HG03039 (cell line): ENCODE results near the gene NT5C2.
A peak's percentile ranks its signal among the peaks of the same experiment; 100 is the strongest.
"Not testable (repeated sequence)": the region's sequence is repeated elsewhere in the genome, so short reads cannot be mapped to it uniquely, and the experiment has no call there.

ENCODE experiments used
- ATAC-seq: cut with Tn5 transposase; IDR thresholded peaks from one replicate; pipeline ENCODE4 v1.9.1; 2021; ENCODE audit warnings: mild to moderate bottlenecking, moderate library complexity; ENCODE audit not compliant: unreplicated experiment

NT5C2 gene

DNA sequence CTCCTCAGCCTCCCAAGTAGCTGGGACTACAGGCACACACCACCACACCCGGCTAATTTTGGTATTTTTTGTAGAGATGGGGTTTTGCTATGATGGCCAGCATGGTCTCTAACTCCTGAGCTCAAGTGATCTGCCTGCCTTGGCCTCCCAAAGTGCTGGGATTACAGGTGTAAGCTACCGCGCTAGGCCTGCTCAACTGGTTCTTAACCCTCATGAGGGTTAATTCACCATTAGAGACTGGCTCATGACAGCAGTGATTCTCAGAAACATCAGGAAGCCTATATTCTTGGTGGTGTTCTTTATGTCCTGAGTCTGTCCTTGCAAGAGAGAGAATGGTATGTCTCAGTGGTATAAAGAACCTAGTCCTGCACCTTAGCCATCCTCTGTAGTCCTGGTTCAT is 10.4 kb upstream of the NT5C2 start:
- no peak for ATAC-seq

DNA sequence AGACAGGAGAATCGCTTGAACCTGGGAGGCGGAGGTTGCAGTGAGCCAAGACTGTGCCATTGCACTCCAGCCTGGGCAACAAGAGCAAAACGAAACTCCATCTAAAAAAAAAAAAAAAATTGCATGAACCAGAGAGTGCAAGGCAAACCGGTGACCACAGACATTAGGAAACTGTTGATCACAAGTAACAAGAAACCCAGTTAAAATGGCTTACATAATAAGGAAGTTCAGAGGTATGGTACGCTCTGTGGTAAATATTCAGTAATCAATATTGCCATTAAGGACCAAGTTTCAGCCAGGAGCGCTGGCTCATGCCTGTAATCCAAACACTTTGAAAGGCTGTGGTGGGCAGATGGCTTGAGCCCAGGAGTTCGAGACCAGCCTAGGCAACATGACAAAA is 9.2 kb upstream of the NT5C2 start:
- ATAC-seq: no peak

DNA sequence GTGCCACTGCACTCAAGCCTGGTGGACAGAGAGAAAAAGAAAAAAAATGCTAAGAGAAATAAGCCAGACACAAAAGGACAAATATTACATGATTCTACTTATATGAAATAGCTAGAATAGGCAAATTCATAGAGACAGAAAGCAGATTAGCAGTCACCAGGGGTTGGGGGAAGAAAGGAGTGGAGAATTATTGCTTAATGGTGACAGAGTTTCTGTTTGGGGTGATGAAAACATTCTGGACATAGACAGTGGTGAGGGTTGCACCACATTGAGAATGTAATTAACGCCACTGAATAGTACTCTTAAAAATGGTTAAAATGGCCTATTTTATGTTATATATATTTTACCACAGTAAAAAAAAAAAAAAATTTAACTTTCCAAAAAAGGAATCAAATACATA is 6.4 kb upstream of the NT5C2 start:
- no peak for ATAC-seq

DNA sequence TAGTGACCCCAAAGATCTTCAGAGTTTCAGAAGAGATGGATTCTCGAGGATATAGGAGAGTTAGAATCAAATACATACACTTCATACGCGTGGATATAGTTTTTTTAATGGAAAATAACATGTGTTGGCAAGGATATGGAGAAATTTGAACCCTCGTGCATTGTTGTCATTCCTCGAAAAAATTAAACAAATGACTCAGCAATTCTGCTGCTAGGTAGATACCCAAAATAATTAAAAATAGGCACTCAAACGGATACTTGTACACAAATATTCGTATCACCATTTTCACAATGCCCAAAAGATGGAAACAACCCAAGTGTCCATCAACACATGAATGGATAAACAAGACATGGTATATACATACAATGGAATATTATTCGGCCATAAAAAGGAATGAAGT is 5.6 kb upstream of the NT5C2 start:
- no peak for ATAC-seq

DNA sequence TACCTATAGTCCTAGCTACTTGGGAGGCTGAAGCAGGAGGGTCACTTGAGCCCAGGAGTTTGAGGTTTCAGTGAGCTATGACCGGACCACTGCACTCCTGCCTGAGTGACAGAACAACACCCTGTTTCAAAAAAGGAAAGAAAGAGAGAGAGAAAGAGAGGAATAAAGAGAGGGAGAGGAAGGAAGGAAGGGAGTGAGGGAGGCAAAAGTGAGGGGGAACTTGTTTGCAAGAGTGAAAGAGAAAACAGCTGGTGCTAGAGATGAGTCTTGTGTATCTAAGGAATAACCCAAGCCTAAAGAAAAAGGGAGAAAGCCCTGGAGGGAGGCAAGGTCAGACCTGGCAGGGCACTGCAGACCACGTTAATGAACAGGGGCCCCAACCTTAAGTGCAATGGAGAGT is 4.8 kb upstream of the NT5C2 start:
- ATAC-seq: no peak

DNA sequence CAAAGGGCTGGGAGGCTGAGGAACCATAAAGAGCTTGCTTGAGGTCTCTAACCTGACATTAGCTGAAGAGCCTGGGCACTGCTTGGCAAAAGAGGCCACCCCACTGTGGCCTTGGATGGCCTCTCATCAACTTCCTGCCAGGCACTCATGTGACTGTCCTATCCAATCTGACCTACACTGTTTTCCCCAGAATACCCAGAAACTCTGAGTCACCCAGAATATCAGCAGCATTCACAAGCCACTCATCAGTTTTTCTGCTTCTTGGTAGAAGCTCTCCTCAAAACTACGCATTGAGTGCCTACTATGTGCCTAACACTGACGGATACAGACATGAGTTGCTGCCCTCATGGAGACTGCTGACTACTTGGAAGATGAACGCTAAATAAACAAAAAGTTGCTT is 4.1 kb upstream of the NT5C2 start:
- no peak for ATAC-seq

DNA sequence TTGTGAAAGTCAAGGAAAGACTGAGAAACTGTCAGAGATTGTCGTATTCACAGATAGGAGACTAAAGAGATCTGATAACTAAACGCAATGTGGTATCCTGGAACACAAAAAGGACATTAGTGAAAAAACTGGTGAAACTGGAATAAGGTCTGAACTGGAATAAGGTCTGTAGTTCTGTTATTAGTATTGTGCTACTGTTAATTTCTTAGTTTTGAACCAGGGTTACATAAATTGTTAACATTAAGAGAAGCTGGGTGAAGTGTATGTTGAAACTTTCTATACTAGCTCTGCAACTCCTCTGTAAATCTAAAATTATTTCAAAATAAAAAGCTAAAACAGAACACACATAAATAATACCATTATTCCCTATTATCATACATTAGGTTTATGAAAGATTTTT is 3.4 kb upstream of the NT5C2 start:
- no peak for ATAC-seq

DNA sequence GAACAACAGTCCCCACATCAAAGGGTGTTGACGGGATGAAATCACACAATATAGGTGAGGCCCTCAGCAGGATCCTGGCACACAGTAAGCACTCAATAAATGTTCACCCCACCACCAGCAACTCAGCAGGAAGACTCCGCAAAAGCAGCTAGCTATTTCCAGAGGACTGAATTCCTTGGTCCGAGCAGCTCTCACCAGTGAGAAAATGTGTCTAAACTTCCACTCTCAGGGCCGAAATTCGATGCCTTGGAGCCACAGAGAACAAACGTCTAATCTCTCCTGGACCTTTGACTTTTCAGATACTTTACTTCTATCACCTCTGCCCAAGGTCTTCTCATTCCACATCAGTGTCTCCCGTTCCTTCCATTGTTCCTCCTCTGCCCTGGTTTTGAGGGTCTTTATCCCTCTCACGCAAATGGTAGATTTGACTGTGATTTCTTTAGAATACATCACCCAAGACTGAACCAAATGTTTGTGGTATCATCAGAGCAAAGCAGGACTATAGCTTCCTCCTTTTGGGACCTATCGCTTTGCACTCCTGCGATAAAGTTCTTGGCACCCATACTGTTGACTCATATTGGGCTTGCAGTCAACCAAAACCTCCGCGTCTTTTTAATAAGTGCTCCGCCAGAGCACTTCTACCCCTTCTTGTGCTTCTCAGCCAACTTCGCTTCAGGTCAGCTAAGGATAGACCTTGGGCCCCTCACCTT is 903 bp upstream of the NT5C2 start:
- no peak for ATAC-seq

DNA sequence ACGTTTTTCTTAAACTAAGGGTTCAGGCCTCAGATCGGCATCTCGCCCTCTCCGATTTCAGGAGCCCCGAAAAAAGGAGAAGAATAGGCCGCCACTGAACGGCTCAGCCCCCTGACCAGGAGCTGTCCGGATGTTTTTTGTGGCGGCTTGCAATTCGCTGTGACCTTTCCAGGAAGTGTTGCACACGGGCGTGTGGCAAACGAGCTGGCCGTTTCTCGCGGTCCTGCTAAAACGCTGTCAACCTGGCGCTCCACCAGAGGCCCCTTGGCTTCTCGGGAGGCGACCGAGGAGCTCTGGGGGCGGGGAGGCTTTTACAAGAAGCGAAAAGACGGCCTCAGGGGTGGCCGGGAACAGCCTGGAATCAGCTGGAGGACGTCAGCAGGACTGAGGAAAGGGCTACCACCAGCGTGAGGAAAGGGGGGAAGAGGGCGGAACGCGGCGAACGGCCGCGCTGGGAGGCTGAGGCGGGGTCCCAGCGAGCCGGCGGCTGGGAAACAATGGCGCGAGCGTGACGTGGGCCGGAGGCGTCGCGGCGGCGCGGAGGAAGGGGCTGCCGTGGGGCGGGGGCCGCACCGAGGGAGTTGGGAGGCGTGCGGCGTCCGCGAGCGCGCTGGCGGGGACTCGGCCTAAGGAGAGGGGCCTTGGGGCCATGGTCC is 493 bp downstream of the NT5C2 start:
- peak; percentile 42 for ATAC-seq

DNA sequence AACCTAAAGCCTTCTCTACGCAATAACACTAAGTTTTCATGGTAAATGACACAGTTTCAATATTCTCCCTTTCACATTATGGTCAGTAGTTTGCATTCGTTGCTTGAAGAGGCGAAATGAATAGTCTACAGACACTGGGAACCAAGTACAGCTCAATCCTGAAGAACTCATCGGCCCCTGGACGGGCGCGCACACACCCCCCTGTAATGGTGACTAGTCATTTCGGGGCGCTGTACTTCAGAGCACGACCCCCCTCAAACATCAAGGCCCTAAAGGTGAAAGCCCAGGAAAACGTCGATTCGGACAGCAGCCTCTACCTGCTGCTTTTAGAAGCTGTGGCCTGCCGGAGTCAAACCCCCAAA is 1.0 kb downstream of the NT5C2 start:
- ATAC-seq: peak; percentile 2

DNA sequence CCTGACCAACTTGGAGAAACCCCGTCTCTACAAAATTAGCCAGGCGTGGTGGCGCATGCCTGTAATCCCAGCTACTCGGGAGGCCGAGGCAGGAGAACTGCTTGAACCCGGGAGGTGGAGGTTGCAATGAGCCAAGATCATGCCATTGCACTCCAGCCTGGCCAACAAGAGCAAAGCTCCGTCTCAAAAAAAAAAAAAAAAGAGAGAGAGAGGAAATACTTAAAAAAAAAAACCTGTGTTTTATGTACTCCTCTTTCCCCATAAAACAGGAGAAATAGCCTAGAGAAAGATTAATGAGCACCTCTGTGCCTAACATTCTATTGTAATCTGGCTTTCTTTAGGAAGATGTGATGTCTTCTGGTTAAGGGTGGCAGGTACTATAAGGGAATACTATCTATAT is 1.9 kb downstream of the NT5C2 start:
- ATAC-seq: not testable (repeated sequence)

DNA sequence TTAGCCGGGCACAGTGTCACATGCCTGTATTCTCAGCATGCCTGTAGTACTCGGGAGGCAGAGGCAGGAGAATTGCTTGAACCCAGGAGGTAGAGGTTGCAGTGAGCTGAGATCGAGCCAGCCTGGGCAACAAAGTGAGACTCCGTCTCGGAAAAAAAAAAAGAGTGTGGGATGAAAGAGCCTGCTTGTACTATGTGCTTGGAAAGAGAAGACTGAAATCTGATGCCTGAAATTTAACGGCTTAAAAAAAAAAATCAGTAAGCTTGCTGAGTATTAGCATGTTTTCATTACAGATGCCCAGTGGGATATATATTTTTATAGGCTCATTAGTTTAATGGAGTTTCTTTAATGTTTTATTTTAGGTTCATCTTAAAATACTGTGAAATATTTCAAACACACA is 4.2 kb downstream of the NT5C2 start:
- no peak for ATAC-seq

DNA sequence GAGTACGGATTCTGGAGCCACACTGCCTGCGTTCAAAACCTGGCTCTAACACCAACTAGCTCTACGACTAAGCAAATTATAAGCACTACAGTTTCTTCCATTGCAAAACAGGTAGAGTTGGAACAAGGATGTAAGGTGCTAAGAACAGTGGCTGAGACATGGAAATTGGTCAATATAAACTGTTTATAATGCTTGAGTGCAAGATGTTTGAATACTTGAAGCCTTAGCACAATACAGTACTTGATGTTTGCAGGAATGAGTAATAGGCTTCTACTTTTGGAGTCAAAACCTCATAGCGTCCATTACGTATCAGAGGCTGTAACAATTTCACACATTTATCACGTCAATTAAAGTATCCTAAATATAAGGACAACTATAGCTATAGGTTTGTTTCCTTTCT is 6.9 kb downstream of the NT5C2 start:
- ATAC-seq: no peak

DNA sequence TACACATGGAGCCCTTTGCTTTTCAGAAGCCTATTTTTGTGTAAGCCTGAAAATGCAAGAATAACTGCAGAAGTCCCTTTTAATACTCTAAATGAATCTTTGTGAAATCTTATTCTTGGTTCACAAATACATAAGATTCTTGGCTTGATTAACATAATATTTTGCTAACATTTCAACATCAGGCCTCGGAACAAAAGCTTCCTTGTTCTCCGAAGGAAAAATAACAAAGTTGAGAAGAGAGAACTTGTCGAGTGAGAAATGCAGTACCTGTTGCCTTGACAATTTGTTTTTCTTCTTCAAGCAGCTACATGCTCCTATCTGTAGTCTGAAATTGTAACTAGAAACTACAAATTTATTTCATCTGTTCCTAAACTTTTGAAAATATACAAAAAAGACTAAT is 8.5 kb downstream of the NT5C2 start:
- no peak for ATAC-seq

DNA sequence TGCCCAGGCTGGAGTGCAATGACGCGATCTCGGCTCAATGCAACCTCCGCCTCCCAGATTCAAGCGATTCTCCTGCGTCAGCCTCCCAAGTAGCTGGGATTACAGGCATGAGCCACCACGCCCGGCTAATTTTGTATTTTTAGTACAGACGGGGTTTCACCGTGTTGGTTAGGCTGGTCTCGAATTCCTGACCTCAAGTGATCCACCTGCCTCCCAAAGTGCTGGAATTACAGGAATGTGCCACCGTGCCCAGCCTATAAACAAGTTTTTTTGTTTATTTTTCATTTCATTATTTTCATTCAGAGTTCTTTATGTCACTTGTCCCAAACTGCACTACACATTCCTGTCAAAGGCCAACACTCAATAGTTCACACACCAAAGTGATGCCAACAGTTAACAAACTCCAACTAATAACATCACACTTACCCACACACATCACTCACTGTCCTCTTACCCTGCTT is 9.1 kb downstream of the NT5C2 start:
- ATAC-seq: not testable (repeated sequence)

DNA sequence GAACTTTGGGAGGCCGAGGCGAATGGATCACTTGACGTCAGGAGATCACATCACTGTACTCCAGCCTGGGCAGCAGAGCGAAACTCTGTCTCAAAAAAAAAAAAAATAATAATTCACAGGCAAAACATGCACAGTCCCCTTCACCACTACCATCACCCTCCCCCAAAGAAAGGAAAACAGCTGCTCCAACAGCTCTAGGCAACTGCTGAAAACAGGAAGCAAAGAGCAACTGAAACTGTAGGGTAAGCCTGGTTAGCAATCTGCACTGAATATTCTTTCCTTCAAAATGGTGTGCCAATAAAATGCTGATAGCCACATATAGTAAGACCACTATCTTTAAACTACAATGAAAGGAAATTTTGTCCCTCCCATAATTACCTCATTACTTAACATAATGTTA is 11.8 kb downstream of the NT5C2 start:
- no peak for ATAC-seq

DNA sequence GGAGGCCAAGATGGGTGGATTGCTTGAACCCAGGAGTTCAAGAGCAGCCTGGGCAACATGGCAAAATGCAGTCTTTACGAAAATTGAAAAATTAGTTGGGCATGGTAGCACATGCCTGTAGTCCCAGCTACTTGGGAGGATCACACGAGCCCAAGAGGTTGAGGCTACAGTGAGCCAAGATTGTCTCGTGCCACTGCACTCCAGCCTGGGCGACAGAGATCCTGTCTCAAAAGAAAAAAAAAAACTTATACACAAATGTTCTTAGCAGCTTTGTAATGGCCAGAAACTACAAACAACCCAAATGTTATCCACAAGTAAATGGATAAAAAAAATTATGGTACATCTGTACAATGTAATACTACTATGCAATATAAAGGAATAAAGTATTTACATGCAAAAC is 12.6 kb downstream of the NT5C2 start:
- ATAC-seq: no peak

DNA sequence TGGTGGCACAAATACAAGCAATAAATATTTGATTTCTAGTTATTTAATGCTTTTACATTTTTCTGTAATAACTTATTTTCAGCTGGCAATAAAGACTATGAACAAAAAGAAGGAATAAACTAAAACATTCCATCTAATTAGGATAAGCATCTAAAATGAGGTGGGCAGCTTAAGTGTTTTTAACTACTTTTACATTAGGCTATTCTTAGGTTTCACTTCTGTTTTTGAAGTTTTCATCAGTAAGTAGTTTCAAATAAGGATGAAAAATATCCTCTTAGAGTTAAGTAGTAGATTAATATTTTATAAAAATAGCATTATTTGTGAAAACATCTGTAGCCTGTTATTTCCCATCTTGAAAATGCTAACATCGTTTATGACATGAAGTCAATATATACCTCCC is 15.9 kb downstream of the NT5C2 start:
- no peak for ATAC-seq

DNA sequence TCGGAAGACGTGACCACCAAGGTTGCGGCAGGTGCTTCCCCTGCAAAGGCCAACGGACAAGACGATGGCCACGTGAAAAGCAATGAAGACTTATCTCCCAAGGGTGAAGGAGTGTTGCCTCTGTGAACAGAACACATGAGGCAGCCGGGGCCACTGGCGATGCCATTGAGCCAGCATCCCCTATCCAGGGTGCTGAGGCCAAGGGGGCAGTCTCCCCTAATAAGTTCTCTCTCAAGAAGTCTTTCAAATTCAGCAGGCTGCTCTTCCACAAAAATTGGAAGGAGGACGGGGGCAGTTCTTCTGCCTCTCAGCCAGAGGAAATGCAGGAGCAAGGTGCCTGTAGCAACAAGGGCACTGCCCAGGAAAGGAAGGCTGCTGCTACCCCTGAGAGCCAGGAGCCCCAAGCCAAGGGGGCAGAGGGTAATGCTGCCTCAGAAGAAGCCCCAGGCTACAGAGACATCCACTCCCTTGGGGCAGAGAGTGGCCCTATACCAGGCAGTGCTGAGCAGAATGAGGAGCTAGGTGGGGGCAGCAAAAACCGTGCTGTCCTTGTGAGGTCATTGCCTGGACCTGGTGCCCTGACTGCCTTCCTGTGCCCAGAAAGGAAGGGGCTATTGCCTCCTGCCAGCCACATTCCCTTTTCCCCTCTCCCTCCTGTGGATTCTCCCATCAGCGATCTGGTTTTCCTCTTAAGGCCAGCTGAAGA is 17.3 kb downstream of the NT5C2 start:
- ATAC-seq: no peak

DNA sequence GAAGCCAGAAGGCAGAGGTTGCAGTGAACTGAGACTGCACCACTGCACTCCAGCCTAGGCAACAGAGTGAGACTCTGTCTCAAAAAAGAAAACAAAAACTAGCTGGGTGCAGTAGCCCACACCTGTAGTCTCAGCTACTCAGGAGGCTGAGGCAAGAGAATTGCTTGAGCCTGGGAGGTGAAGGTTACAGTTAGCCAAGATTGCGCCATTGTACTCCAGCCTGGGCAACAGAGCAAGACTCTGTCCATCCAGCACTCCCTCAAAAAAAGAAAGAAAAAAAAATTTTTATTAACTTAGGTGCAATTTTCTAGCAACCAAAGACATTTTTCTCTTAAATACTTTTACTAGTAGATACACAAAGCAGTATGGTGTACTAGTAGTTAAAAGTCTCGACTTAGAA is 18.7 kb downstream of the NT5C2 start:
- ATAC-seq: not testable (repeated sequence)

DNA sequence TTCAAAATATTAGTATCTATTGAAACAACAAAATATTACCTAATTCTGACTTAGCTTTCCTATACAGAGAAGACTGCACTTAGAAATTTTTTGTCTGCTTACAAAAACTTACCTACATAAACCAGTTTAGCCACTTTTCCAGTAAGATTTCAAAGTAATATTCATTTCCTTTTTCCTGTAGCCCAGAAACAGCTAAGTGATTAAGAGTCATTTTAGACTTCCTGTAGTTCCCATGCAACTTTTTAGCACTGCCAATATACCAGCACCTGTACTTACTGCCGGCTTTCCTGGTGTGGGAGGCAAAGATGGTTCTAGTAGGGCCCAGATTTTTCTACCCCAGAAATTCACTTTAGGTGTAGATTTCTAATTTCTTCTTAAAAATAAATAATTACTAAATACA is 21.8 kb downstream of the NT5C2 start:
- no peak for ATAC-seq

DNA sequence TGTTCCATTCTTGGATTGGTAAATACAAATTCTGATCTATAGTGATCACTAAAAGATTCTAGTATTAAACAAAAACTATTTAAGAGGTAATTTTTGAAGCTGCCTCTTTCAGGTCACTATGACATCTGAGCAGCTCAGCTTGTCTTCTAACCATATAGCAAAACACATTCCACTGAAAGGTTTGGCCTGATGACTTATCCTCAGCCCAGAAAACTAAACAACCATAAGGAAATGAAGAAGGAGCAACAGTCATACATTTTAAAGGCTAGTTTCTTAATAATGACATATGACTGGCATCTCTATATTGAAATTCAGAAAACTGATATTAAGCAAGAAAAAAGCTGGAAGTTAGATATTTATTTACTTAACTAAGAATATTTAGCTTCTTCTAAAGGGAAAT is 24.6 kb downstream of the NT5C2 start:
- no peak for ATAC-seq
